GM23338 (cell line): ENCODE measurements around the gene STK32C. TPM values are rescaled to one million over a fixed set of nuclear protein-coding genes. Genes with fewer than 3 reads are reported as not detected.

Source experiments
- ATAC-seq: fragments of 200-7000 bp; cut with Tn5 transposase; 3 replicates; pipeline ENCODE4 v1.9.1; 2020
- DNase-seq: peaks from one replicate; pipeline ENCODE4 v3.0.0-alpha.2; 2015; ENCODE audit warnings: low spot score
- H2AFZ ChIP-seq: fragments of 200-600 bp; sonication (generic); 2 replicates; pipeline ENCODE4 v1.8.0; 2016; ENCODE audit warnings: antibody characterized with exemption, mild to moderate bottlenecking, moderate library complexity
- H3F3A ChIP-seq: fragments of 200-600 bp; sonication (generic); replicated peaks from 2 replicates; pipeline ENCODE4 v1.8.0; 2017; ENCODE audit warnings: antibody characterized with exemption, mixed run types, low read depth
- H3K27ac ChIP-seq: fragments of 200-600 bp; sonication (generic); 2 replicates; pipeline ENCODE4 v1.6.1; 2016; ENCODE audit warnings: low read depth
- H3K27me3 ChIP-seq: fragments of 200-600 bp; sonication (generic); 2 replicates; pipeline ENCODE4 v1.8.0; 2016; ENCODE audit warnings: mild to moderate bottlenecking, mixed run types, moderate library complexity; ENCODE audit not compliant: insufficient read depth
- H3K36me3 ChIP-seq: fragments of 200-600 bp; sonication (generic); 2 replicates; pipeline ENCODE4 v1.8.0; 2016; ENCODE audit warnings: mild to moderate bottlenecking; ENCODE audit not compliant: insufficient read depth
- H3K4me1 ChIP-seq: fragments of 200-600 bp; sonication (generic); 2 replicates; pipeline ENCODE4 v1.8.0; 2016; ENCODE audit warnings: mild to moderate bottlenecking, moderate library complexity; ENCODE audit not compliant: insufficient read depth
- H3K4me2 ChIP-seq: fragments of 200-600 bp; sonication (generic); 2 replicates; pipeline ENCODE4 v1.7.1; 2017; ENCODE audit warnings: mixed run types
- H3K4me3 ChIP-seq: fragments of 200-600 bp; sonication (generic); 2 replicates; pipeline ENCODE4 v1.6.1; 2016; ENCODE audit warnings: mixed run types
- H3K79me2 ChIP-seq: fragments of 200-600 bp; sonication (generic); replicated peaks from 2 replicates; pipeline ENCODE4 v1.8.0; 2017; ENCODE audit warnings: mild to moderate bottlenecking; ENCODE audit not compliant: insufficient read depth
- H3K9me2 ChIP-seq: fragments of 200-600 bp; sonication (generic); 2 replicates; pipeline ENCODE4 v1.8.0; 2017; ENCODE audit not compliant: insufficient read depth
- H4K20me1 ChIP-seq: fragments of 200-600 bp; sonication (generic); replicated peaks from 2 replicates; pipeline ENCODE4 v1.8.0; 2017; ENCODE audit warnings: mild to moderate bottlenecking; ENCODE audit not compliant: insufficient read depth
- H3K27ac Mint-ChIP-seq: 2 replicates; pipeline ENCODE4 v1.8.0; 2020; ENCODE audit warnings: inconsistent platforms, mild to moderate bottlenecking, moderate library complexity, mixed read lengths
- H3K27me3 Mint-ChIP-seq: 3 replicates; pipeline ENCODE4 v1.8.0; 2022; ENCODE audit warnings: low read depth, mild to moderate bottlenecking, moderate library complexity, mixed read lengths, inconsistent platforms; ENCODE audit not compliant: insufficient read depth, poor library complexity
- H3K36me3 Mint-ChIP-seq: 3 replicates; pipeline ENCODE4 v1.8.0; 2021; ENCODE audit warnings: low read depth, mild to moderate bottlenecking, inconsistent platforms, moderate library complexity, mixed read lengths
- H3K4me1 Mint-ChIP-seq: 3 replicates; pipeline ENCODE4 v1.8.0; 2020; ENCODE audit warnings: mild to moderate bottlenecking, inconsistent platforms, mixed read lengths
- H3K4me3 Mint-ChIP-seq: 3 replicates; pipeline ENCODE4 v1.8.0; 2021; ENCODE audit warnings: moderate library complexity, mild to moderate bottlenecking, inconsistent platforms, mixed read lengths
- H3K9me3 Mint-ChIP-seq: 3 replicates; pipeline ENCODE4 v1.8.0; 2020; ENCODE audit warnings: moderate library complexity, mild to moderate bottlenecking, inconsistent platforms, mixed read lengths
- CREB1 ChIP-seq: fragments of 250-450 bp; sonication (Bioruptor Pico); IDR thresholded peaks from 2 replicates; pipeline ENCODE4 v1.5.0; 2020; ENCODE audit warnings: low read depth, mild to moderate bottlenecking, moderate library complexity
- EZH2phosphoT487 ChIP-seq: fragments of 200-600 bp; sonication (generic); IDR thresholded peaks from one replicate; pipeline ENCODE4 v1.8.1; 2018; ENCODE audit warnings: antibody characterized with exemption; ENCODE audit not compliant: unreplicated experiment
- JUNB ChIP-seq: IDR thresholded peaks from one replicate; pipeline ENCODE4 v1.6.1; 2016; ENCODE audit warnings: antibody characterized with exemption; ENCODE audit not compliant: unreplicated experiment
- NANOG ChIP-seq: IDR thresholded peaks from 2 replicates; pipeline ENCODE4 v1.6.1; 2016; ENCODE audit warnings: antibody characterized with exemption, borderline replicate concordance
- POLR2AphosphoS5 ChIP-seq: IDR thresholded peaks from 2 replicates; pipeline ENCODE4 v1.6.1; 2016; ENCODE audit warnings: antibody characterized with exemption, low read depth
- STAT1 ChIP-seq: IDR thresholded peaks from one replicate; pipeline ENCODE4 v1.6.1; 2016; ENCODE audit warnings: antibody characterized with exemption; ENCODE audit not compliant: unreplicated experiment
- ZNF331 ChIP-seq: fragments of 250-450 bp; sonication (Bioruptor Pico); IDR thresholded peaks from 2 replicates; pipeline ENCODE4 v1.5.0; 2020; ENCODE audit warnings: low read depth, mild to moderate bottlenecking, moderate library complexity
- polyA plus RNA-seq: library from polyadenylated mRNA; unstranded; fragments of >200 nt; fragmentation: Nextera tagmentation; extraction: Ambion mirVana; gene quantifications from 2 replicates; pipeline ENCODE4 v1.2.1, GENCODE V29; 2016
- total RNA-seq: library from RNA; depleted of rRNA; stranded (reverse); fragments of >200 nt; shearing (Covaris generic); gene quantifications from 2 replicates; pipeline ENCODE4 v1.2.3, GENCODE V29; 2014
- TF ChIP-seq, protein P1 (sequence below): IDR thresholded peaks from one replicate; pipeline ENCODE4 v1.6.1; 2018; ENCODE audit warnings: antibody characterized with exemption; ENCODE audit not compliant: unreplicated experiment
- TF ChIP-seq, protein P2 (sequence below): fragments of 250-450 bp; sonication (Bioruptor Pico); IDR thresholded peaks from 2 replicates; pipeline ENCODE4 v1.5.0; 2020; ENCODE audit warnings: mild to moderate bottlenecking, moderate library complexity

Gene STK32C
- total and polyA plus RNA-seq, 2 experiments from 2014 or later = 10.2 to 20.5 TPM

DNA sequence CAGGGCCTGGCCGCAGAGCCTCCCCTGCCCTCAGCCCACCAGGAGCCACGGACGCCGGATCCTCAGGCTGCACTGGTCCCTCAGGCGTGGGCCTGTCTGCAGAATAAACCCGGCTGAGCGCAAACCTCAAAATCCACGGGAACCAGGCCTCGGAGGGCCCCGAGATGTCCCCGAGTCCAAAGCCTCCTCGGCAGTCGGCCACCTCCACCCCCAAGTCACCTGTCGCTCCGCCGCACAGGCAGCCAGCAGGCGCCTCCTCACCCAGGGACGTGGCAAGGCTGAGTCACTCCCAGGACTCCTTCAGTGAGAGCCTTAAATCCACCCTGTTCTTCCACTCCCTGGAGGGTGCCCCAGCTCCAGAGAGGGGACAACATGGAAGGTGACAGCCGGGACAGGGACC lies 33.2 kb downstream of the STK32C start (continued):
- TF ChIP-seq EZH2phosphoT487 (no peak), NANOG (no peak), POLR2AphosphoS5 (no peak), JUNB (no peak), ZNF331 (CRISPR knock-in tag) (no peak), STAT1 (no peak)
- TF ChIP-seq, protein P1, sequence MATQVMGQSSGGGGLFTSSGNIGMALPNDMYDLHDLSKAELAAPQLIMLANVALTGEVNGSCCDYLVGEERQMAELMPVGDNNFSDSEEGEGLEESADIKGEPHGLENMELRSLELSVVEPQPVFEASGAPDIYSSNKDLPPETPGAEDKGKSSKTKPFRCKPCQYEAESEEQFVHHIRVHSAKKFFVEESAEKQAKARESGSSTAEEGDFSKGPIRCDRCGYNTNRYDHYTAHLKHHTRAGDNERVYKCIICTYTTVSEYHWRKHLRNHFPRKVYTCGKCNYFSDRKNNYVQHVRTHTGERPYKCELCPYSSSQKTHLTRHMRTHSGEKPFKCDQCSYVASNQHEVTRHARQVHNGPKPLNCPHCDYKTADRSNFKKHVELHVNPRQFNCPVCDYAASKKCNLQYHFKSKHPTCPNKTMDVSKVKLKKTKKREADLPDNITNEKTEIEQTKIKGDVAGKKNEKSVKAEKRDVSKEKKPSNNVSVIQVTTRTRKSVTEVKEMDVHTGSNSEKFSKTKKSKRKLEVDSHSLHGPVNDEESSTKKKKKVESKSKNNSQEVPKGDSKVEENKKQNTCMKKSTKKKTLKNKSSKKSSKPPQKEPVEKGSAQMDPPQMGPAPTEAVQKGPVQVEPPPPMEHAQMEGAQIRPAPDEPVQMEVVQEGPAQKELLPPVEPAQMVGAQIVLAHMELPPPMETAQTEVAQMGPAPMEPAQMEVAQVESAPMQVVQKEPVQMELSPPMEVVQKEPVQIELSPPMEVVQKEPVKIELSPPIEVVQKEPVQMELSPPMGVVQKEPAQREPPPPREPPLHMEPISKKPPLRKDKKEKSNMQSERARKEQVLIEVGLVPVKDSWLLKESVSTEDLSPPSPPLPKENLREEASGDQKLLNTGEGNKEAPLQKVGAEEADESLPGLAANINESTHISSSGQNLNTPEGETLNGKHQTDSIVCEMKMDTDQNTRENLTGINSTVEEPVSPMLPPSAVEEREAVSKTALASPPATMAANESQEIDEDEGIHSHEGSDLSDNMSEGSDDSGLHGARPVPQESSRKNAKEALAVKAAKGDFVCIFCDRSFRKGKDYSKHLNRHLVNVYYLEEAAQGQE = no peak

DNA sequence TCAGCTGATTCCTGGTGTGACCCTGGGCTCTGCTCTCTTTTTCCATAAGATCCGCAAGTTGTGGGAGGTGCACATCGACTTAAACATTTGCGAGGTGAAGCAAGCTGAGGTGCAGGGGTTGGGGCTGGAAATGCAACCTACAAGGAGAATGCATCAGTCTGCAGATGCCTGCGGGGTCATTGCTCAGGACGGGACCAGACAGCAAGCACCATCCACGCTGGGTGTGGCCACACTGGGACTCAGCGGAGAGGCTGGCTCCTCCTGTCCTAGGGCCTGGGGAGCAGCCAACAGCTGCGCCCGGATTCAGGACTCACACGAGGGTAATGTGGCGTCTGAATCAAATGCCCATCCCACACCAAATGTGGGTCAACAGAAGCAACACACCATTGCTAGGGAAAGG lies 33.8 kb downstream of the STK32C start:
- Histone ChIP-seq H3K4me3 (no peak overlapping the region), H4K20me1 (no peaks in the 10 kb centered on the region), H3K4me2 (no peak overlapping the region), H3K4me1 (no peaks in the 10 kb centered on the region), H3K36me3 (no peaks in the 10 kb centered on the region), H3F3A (no peaks in the 10 kb centered on the region), H3K9me2 (no peaks in the 10 kb centered on the region), H2AFZ (no peak overlapping the region), H3K79me2 (no peaks in the 10 kb centered on the region), H3K27me3 (no peaks in the 10 kb centered on the region), H3K27ac (no peak overlapping the region)
- Mint-ChIP-seq H3K9me3 (peaks cover under 1% of the 10 kb centered on the region; the same call in 2 of the 3 replicates), H3K27me3 (peaks cover 15% of the 10 kb centered on the region), H3K36me3 (no peaks in the 10 kb centered on the region; the same call in 2 of the 3 replicates), H3K27ac (no peak overlapping the region), H3K4me1 (peaks cover 4% of the 10 kb centered on the region; the same call in 1 of the 3 replicates), H3K4me3 (no peak overlapping the region)
- DNase-seq (no peak), ATAC-seq (no peak)
- TF ChIP-seq NANOG (no peak), STAT1 (no peak), CREB1 (CRISPR knock-in tag) (no peak)
- TF ChIP-seq, protein P2, sequence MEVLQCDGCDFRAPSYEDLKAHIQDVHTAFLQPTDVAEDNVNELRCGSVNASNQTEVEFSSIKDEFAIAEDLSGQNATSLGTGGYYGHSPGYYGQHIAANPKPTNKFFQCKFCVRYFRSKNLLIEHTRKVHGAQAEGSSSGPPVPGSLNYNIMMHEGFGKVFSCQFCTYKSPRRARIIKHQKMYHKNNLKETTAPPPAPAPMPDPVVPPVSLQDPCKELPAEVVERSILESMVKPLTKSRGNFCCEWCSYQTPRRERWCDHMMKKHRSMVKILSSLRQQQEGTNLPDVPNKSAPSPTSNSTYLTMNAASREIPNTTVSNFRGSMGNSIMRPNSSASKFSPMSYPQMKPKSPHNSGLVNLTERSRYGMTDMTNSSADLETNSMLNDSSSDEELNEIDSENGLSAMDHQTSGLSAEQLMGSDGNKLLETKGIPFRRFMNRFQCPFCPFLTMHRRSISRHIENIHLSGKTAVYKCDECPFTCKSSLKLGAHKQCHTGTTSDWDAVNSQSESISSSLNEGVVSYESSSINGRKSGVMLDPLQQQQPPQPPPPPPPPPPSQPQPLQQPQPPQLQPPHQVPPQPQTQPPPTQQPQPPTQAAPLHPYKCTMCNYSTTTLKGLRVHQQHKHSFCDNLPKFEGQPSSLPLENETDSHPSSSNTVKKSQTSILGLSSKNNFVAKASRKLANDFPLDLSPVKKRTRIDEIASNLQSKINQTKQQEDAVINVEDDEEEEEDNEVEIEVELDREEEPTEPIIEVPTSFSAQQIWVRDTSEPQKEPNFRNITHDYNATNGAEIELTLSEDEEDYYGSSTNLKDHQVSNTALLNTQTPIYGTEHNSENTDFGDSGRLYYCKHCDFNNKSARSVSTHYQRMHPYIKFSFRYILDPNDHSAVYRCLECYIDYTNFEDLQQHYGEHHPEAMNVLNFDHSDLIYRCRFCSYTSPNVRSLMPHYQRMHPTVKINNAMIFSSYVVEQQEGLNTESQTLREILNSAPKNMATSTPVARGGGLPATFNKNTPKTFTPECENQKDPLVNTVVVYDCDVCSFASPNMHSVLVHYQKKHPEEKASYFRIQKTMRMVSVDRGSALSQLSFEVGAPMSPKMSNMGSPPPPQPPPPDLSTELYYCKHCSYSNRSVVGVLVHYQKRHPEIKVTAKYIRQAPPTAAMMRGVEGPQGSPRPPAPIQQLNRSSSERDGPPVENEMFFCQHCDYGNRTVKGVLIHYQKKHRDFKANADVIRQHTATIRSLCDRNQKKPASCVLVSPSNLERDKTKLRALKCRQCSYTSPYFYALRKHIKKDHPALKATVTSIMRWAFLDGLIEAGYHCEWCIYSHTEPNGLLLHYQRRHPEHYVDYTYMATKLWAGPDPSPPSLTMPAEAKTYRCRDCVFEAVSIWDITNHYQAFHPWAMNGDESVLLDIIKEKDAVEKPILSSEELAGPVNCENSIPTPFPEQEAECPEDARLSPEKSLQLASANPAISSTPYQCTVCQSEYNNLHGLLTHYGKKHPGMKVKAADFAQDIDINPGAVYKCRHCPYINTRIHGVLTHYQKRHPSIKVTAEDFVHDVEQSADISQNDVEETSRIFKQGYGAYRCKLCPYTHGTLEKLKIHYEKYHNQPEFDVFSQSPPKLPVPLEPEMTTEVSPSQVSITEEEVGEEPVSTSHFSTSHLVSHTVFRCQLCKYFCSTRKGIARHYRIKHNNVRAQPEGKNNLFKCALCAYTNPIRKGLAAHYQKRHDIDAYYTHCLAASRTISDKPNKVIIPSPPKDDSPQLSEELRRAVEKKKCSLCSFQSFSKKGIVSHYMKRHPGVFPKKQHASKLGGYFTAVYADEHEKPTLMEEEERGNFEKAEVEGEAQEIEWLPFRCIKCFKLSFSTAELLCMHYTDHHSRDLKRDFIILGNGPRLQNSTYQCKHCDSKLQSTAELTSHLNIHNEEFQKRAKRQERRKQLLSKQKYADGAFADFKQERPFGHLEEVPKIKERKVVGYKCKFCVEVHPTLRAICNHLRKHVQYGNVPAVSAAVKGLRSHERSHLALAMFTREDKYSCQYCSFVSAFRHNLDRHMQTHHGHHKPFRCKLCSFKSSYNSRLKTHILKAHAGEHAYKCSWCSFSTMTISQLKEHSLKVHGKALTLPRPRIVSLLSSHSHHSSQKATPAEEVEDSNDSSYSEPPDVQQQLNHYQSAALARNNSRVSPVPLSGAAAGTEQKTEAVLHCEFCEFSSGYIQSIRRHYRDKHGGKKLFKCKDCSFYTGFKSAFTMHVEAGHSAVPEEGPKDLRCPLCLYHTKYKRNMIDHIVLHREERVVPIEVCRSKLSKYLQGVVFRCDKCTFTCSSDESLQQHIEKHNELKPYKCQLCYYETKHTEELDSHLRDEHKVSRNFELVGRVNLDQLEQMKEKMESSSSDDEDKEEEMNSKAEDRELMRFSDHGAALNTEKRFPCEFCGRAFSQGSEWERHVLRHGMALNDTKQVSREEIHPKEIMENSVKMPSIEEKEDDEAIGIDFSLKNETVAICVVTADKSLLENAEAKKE (CRISPR knock-in tag) = no peak
